ENCODE data around the gene NCF4. TPM values are rescaled to one million over a fixed set of nuclear protein-coding genes. Genes with fewer than 3 reads are reported as not detected.

NCF4 gene
- total RNA-seq, 3 donors from 2014 or later = 13.4 to 36.8 (median 14.5) TPM

DNA sequence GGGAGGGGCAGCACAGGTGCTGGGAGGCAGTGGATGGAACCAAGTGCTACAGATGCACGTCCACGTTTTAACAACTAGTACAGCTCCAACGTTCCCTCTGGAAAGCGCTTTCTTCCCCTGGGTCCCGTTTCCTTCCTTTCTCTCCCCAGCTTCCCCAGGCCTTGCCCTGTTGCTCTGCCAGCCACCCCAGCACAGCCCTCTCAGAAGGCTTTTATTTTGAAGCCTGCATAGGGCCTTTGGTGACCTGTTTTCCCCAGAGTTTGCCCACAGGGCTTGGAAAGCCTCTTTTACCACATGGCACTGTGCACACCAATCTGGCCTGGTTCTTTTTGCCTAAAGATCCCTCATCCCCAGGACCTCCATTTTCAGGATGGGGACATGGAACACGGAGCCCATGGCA lies 13.9 kb upstream of the NCF4 start:
- no peak for DNase-seq (ENCODE audit: low spot score in 2 of 2)
- H3K27me3 ChIP-seq = peaks cover 0 to 15% of the 10 kb centered on the region in 2 donors

GRCh38 chr22:36850056-36850455 lies 10.8 kb upstream of the NCF4 start:
- H3K9me3 ChIP-seq = no peaks in the 10 kb centered on the region
- no peak for TF ChIP-seq CTCF (IDR thresholded peaks at IDR 0.05)
- TF ChIP-seq POLR2A (IDR thresholded peaks at IDR 0.05) = no peak
- no peak for TF ChIP-seq POLR2AphosphoS5 (IDR thresholded peaks at IDR 0.05)
- H3K36me3 ChIP-seq = no peaks in the 10 kb centered on the region
- no peak overlapping the region for H3K27ac ChIP-seq
- no peak overlapping the region for H3K4me3 ChIP-seq
- no peak for DNase-seq (ENCODE audit: low spot score in 2 of 2)
- no peaks in the 10 kb centered on the region for H3K4me1 ChIP-seq
- peaks cover 0 to 15% of the 10 kb centered on the region in 2 donors for H3K27me3 ChIP-seq
- intact Hi-C loops (cut with DNase I; ENCODE audit: low total_unique reads) = no loop called here

More for the DNA sequence above, 13.9 kb upstream of the NCF4 start:
- H3K4me3 ChIP-seq = no peak overlapping the region
- no peaks in the 10 kb centered on the region for H3K4me1 ChIP-seq
- H3K9me3 ChIP-seq = no peaks in the 10 kb centered on the region
- intact Hi-C loops (cut with DNase I; ENCODE audit: low total_unique reads) = no loop called here
- no peak for TF ChIP-seq POLR2A (IDR thresholded peaks at IDR 0.05)
- TF ChIP-seq POLR2AphosphoS5 (IDR thresholded peaks at IDR 0.05) = no peak
- TF ChIP-seq CTCF (IDR thresholded peaks at IDR 0.05) = no peak
- no peaks in the 10 kb centered on the region for H3K36me3 ChIP-seq
- no peak overlapping the region for H3K27ac ChIP-seq

DNA sequence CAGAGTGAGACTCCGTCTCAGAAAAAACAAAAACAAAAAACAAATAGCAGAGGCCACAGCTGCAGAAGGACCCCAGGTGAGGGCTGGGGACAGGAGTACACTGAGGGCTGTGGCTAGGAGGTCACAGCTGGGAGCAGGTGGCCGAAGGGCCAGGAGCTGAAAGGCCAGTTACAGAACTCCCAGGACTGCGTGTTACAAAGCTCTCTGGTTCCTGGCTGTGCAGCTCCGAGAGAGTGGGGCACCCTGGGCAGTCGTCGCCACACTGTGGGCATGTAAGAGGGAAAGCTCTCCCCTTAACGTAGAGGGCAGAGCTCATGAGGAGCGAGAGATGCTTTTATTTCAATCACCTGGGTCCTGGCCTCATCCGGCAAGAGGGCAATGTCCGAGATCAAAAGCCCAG lies 10.1 kb upstream of the NCF4 start:
- no peaks in the 10 kb centered on the region for H3K4me1 ChIP-seq
- H3K27me3 ChIP-seq = peaks cover 0 to 15% of the 10 kb centered on the region in 2 donors
- no peak overlapping the region for H3K4me3 ChIP-seq
- no peak for DNase-seq (ENCODE audit: low spot score in 2 of 2)
- H3K9me3 ChIP-seq = no peaks in the 10 kb centered on the region
- TF ChIP-seq POLR2AphosphoS5 (IDR thresholded peaks at IDR 0.05) (no peak), POLR2A (IDR thresholded peaks at IDR 0.05) (no peak), CTCF (IDR thresholded peaks at IDR 0.05) (no peak)
- intact Hi-C loops (cut with DNase I; ENCODE audit: low total_unique reads) = no loop called here
- H3K36me3 ChIP-seq = no peaks in the 10 kb centered on the region
- no peak overlapping the region for H3K27ac ChIP-seq

GRCh38 chr22:36852056-36852973 lies 8.5 kb upstream of the NCF4 start:
- Histone ChIP-seq H3K36me3 (no peaks in the 10 kb centered on the region), H3K4me3 (no peak overlapping the region), H3K27ac (no peak overlapping the region), H3K27me3 (peaks cover 0 to 15% of the 10 kb centered on the region in 2 donors), H3K4me1 (no peaks in the 10 kb centered on the region), H3K9me3 (no peaks in the 10 kb centered on the region)
- intact Hi-C loops (cut with DNase I; ENCODE audit: low total_unique reads) = no loop called here
- DNase-seq (ENCODE audit: low spot score in 2 of 2) = no peak
- TF ChIP-seq POLR2A (IDR thresholded peaks at IDR 0.05) = no peak

GRCh38 chr22:36853407-36854099 lies 7.3 kb upstream of the NCF4 start:
- no peaks in the 10 kb centered on the region for H3K36me3 ChIP-seq
- H3K27me3 ChIP-seq = peaks cover 0 to 15% of the 10 kb centered on the region in 2 donors
- no peak overlapping the region for H3K27ac ChIP-seq
- no peaks in the 10 kb centered on the region for H3K9me3 ChIP-seq
- no peak overlapping the region for H3K4me3 ChIP-seq
- TF ChIP-seq CTCF (IDR thresholded peaks at IDR 0.05) = peak in 1 of 3 donors; percentile 44
- TF ChIP-seq POLR2AphosphoS5 (IDR thresholded peaks at IDR 0.05) = no peak
- intact Hi-C loops (cut with DNase I; ENCODE audit: low total_unique reads) = no loop called here
- no peak for DNase-seq (ENCODE audit: low spot score in 2 of 2)
- no peaks in the 10 kb centered on the region for H3K4me1 ChIP-seq

All from breast epithelium (tissue), 4 donors.